GM13977 (cell line): ENCODE results near the gene SENP1.
"Not testable (repeated sequence)": the region's sequence is repeated elsewhere in the genome, so short reads cannot be mapped to it uniquely, and the experiment has no call there.

Source experiments
- DNase-seq: peaks from one replicate; pipeline ENCODE4 v3.0.0; 2012; ENCODE audit warnings: low spot score
- in situ Hi-C: fragments of 300-500 bp; cut with MboI; formaldehyde crosslinking; loops from one replicate; pipeline ENCODE4 v1.12.0; 2022; ENCODE audit warnings: low sequenced_read_pairs, low pct_unique_long_range_greater_than_20kb, mixed read lengths, inconsistent platforms; ENCODE audit not compliant: unreplicated experiment
- TF ChIP-seq, protein P1 (sequence below): IDR thresholded peaks from 2 replicates; pipeline ENCODE4 v1.5.1; 2012; ENCODE audit warnings: mild to moderate bottlenecking, control low read depth; ENCODE audit not compliant: insufficient read depth; ENCODE audit errors: extremely low read depth, missing control alignments

SENP1 gene

GRCh38 chr12:48115957-48116356 is 10.1 kb upstream of the SENP1 start:
- no peak for DNase-seq
- in situ Hi-C loops, result no loop called here
- TF ChIP-seq, protein P1, sequence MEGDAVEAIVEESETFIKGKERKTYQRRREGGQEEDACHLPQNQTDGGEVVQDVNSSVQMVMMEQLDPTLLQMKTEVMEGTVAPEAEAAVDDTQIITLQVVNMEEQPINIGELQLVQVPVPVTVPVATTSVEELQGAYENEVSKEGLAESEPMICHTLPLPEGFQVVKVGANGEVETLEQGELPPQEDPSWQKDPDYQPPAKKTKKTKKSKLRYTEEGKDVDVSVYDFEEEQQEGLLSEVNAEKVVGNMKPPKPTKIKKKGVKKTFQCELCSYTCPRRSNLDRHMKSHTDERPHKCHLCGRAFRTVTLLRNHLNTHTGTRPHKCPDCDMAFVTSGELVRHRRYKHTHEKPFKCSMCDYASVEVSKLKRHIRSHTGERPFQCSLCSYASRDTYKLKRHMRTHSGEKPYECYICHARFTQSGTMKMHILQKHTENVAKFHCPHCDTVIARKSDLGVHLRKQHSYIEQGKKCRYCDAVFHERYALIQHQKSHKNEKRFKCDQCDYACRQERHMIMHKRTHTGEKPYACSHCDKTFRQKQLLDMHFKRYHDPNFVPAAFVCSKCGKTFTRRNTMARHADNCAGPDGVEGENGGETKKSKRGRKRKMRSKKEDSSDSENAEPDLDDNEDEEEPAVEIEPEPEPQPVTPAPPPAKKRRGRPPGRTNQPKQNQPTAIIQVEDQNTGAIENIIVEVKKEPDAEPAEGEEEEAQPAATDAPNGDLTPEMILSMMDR, result no peak

DNA sequence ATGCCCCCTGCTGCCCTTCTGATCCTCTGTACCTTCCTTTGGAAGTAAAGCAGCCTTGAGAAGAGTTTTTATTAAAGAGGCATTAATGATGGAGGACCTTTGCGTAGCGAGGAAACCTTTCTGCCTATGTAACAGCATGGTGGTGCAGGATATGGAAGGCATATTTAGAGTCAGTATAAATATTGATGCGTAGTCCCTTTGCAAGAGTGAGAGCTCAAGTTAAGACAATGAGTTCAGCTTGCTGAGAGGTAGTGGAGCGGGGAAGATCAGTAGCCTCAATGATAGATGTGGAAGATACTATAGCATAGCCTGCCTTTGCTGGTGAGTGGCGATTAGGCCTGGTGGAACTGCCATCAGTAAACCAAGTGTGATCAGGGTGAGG is 5.4 kb upstream of the SENP1 start:
- in situ Hi-C loops, DNase-seq: not testable (repeated sequence)

GRCh38 chr12:48110691-48111311 is 4.9 kb upstream of the SENP1 start:
- TF ChIP-seq, protein P1, result no peak
- in situ Hi-C loops, result no loop called here
- DNase-seq, result no peak

DNA sequence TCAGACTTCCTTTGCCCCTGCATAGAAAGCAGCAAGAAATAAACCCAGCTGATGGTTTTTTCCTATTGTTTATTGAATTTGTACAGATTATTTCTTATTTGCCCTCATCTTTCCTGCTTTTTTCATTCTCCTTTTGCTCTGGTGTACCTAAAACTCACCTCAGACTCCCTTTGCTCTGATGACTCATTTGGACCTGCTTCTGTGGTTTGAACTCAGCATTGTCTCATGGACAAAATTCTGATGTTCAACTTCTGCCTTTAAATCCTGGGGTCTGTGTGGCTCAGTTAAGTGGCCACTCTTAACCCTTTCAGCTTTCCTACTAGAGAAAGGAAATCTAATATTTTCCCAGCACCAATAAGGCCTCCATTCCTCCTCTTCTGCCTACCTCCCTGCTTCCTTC is 3.5 kb upstream of the SENP1 start:
- no peak for DNase-seq
- in situ Hi-C loops, result no loop called here
- TF ChIP-seq, protein P1, result no peak

- no peak for DNase-seq
- TF ChIP-seq, protein P1, result no peak
- in situ Hi-C loops, result no loop called here
Observed at GRCh38 chr12:48106681-48107613, 1.1 kb upstream of the SENP1 start.

DNA sequence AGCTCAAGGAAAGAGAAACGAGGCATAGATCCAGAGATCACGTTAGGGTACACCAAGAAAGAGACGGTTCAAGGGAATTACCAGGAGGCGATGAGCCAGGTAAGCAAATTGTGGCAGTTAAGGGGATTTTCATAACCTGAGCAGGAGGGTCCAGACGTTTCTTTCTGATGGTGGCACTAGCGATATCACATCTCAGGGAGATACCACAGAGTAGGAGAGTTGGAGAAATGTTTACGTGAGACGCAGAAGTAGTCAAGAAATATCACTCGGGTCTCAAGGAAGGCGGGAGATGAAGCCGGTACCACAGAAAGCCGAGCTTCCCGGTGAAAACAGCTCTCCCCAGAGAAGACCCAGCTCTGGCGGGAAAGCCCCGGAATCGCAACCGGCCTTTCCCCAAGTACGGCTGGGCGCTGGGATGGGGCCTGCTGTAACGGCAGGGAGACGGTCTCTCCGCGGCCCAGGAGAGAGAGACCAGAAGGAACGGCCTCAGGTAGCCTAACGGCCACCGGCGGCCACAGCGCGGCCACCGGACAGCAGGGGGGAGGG is 485 bp downstream of the SENP1 start:
- in situ Hi-C loops, result no loop called here
- DNase-seq, result peak; percentile 61
- TF ChIP-seq, protein P1, result no peak

DNA sequence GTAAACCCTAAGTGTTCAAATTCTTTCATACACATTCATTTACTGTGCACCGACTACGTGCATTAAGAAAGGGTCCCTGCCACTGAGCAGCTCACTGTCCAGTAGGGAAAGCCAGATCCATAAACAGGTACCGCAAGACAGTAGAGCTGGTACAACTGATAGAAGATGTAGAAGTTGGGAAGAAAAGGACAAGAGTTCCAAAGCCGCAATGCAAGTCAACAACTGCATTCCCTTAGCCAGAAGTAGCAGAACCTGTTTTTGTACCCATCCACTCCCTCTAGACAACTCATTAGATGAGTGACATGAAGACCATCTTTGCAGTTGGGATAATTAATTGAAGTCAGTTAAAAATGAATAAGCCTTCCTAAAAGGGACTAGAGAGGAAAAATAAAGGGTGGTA is 1.3 kb downstream of the SENP1 start:
- in situ Hi-C loops, result no loop called here
- TF ChIP-seq, protein P1, result no peak
- no peak for DNase-seq
